GM12875 (cell line): ENCODE results near the gene PACRG.
"Not testable (repeated sequence)": the region's sequence is repeated elsewhere in the genome, so short reads cannot be mapped to it uniquely, and the experiment has no call there.

Source experiments
- H3K4me3 ChIP-seq: one replicate; pipeline ENCODE4 v1.5.1; 2011; ENCODE audit warnings: low read depth, low read length, control low read depth
- CTCF ChIP-seq: IDR thresholded peaks from 2 replicates; pipeline ENCODE4 v1.5.1; 2011; ENCODE audit warnings: low read depth, mild to moderate bottlenecking, control low read depth, inconsistent platforms, low read length, moderate library complexity, borderline replicate concordance; ENCODE audit not compliant: insufficient read depth

The PACRG gene

GRCh38 chr6:162727322-162728182 lies at the start of gene PACRG, which contains the start of gene PRKN:
Gene PACRG (plus strand): TSS chr6:162727974.
Gene PRKN (minus strand): TSS chr6:162727766.
- peak within 1 kb of the TSS; percentile 54 for H3K4me3 ChIP-seq
- no peak for TF ChIP-seq CTCF

GRCh38 chr6:162678896-162679295 lies 48.9 kb upstream of the PACRG start:
- H3K4me3 ChIP-seq = not testable (repeated sequence)

DNA sequence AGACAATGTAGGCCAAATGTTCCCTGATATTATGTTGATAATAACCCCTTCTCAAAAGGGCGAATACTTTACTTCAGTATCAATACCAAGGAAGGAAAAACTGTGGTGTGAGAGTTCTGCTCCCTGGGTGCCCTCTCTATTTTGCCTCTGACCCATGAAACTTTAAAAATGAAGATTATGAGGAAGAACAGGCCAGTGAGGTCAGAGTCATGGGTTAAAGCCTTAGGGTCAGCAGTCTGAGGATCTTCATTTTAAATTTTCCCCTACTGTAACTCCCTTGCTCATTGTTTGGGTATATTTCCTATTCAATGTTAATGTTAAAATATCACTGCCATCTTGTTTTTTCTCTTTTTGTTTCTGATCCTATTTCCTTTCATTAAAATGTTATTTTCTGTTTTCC lies 48.1 kb upstream of the PACRG start:
- TF ChIP-seq CTCF = no peak

GRCh38 chr6:162680367-162680766 lies 47.4 kb upstream of the PACRG start:
- TF ChIP-seq CTCF = no peak
- H3K4me3 ChIP-seq = no peak overlapping the region

More for the DNA sequence above, 48.1 kb upstream of the PACRG start:
- no peak overlapping the region for H3K4me3 ChIP-seq

- TF ChIP-seq CTCF = no peak
Measured at GRCh38 chr6:162680871-162681270, 46.9 kb upstream of the PACRG start.

DNA sequence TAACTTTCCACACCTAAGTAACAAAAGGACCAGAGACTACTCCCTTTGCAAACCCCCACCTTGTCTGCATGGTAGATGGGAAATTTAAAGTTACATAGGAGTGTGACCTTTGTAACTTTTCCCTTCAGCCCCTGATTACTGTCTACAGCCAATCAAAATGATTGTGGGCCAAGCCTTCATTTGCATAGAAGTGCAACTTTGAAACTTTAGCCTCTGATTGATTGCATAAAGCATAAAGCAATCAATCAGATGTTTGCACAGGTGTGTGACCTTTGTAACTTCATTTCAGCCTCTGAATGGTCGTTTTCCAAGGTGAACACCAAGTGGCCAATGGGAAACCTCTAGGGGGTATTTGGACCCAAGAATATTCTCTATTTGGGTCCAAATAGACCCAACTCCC lies 46.3 kb upstream of the PACRG start:
- no peak for TF ChIP-seq CTCF

More at GRCh38 chr6:162680871-162681270, 46.9 kb upstream of the PACRG start:
- no peak overlapping the region for H3K4me3 ChIP-seq

GRCh38 chr6:162683135-162683534 lies 44.6 kb upstream of the PACRG start:
- no peak for TF ChIP-seq CTCF
- no peak overlapping the region for H3K4me3 ChIP-seq

More for the DNA sequence above, 46.3 kb upstream of the PACRG start:
- H3K4me3 ChIP-seq = no peak overlapping the region
